ENCODE results near the gene GLO1.

The GLO1 gene

DNA sequence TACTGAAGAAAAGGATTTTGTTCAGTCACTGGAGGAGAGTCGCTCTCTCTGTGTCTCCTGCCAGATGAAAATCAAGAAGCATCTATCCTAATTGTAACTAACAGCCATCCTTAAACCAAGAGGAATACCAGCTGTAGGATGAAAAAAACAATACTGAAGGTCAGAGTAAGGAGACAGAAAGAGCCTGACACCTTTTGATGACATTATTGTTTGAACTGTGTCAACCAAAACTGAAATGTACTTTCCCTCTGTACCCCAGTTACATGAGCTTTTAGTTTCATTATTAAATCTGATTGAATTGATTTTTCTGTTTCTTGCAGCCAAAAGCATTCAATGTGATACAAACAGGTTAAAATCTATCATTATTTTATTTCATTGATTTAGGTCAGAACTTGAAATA, 46.0 kb downstream of the GLO1 start:
- DNase-seq = no peak

DNA sequence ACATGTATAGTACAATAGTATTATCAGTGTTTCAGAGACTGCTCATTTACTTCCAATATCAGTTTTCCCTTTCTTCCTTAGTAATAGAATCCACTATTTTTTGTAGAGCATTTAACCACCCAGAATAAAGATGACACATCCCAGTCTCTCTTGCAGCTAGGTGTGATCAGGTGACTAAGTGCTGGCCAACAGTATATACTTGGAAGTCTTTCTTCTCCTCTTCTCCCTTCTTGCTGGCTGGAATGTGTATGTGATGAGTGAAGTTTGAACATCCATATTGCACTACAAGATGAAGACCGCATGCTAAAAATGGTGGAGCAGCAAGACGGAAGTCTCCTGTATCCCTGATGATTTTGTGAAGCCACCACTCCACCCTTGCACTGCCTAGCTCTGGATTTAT, 48.7 kb downstream of the GLO1 start:
- DNase-seq = no peak

DNA sequence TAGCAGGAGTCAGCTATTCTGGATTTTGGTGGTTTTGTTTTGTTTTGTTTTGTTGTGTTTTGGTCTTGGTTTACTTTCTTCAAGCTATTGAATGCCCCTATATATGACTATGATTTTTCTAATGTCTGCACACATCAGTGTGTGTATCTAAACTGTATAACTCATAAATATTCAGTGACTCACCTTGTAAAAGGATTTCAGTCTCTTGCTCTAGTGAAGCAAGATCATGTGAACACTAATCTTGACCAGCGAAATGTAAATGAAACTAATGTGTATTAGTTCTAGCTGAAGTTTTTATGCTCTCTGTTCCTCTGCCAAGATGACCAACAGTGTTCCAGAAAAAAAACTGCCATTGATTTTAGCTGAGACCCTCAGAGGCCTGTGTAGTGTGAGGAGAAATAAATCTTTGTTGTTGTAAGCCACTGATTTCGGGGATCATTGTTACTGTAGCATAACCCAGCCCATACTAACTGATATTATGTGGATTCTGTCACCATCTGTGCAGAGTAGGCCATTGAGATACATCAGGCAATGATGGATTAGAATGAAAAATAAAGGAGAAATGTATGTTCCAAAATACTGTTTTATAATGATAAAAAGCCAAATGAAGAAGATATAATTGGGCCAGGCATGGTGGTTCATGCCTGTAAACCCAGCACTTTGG, 51.7 kb downstream of the GLO1 start:
- DNase-seq = no peak

DNA sequence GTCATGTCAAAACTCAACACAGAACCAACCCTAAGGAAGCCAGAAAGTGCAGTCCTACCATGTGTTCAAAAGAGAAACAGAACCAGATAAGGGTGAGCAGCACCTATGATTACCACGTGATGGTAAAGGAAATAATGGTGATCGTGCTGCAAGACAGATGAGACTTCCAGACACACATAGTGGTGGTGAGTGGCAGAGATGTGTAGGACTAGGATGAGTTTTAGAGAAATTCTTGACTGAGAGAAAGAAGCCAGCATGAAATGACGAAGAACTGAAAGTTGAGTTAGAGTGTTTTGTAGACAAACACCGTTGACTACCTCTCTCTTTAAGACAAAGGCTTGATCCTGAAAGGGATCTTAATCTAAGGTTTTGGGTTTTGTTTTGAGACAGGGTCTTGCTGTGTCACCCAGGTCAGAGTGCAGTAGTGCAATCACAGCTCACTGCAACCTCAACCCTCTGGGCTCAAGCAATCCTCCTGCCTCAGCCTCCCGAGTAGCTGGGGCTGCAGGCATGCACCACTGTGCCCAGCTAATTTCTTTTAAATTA, 52.7 kb downstream of the GLO1 start:
- no peak for DNase-seq

DNA sequence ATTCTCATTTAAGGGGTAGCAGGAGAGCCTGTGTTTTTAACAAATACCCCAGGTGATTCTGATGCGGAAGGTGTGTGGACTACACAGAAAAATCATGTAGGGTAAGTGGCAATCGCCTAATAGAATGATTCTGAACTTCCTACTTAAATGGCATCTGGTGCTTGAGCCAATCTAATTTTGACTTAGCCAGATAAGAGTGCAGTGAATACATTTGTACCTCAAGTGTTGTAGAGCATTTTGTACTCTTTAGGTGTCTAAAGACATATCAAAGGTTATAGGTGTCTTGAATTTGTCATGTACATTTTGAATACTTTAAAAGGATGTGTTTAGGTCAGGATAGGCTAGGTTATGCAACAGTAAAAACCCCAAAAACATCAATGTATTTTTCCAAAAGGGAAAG, 53.2 kb downstream of the GLO1 start:
- no peak for DNase-seq

DNA sequence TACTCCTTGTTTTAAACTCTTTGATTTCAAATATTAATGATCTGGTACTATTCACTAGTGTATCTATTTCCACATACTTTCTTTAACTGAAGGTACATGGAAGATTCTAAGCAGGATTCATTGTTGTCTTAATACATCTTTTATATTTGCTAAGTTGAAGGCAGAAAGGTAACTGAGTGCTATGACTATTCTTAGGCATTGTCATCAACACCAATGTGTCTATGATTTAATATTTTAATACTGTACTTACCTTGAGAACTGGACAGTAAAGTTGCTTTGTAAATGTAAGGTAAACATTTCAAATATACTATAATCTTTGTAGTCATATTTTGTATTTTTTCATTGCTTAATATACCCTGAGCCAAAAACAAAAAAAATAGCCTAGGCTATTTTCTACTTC, 54.3 kb downstream of the GLO1 start:
- no peak for DNase-seq

DNA sequence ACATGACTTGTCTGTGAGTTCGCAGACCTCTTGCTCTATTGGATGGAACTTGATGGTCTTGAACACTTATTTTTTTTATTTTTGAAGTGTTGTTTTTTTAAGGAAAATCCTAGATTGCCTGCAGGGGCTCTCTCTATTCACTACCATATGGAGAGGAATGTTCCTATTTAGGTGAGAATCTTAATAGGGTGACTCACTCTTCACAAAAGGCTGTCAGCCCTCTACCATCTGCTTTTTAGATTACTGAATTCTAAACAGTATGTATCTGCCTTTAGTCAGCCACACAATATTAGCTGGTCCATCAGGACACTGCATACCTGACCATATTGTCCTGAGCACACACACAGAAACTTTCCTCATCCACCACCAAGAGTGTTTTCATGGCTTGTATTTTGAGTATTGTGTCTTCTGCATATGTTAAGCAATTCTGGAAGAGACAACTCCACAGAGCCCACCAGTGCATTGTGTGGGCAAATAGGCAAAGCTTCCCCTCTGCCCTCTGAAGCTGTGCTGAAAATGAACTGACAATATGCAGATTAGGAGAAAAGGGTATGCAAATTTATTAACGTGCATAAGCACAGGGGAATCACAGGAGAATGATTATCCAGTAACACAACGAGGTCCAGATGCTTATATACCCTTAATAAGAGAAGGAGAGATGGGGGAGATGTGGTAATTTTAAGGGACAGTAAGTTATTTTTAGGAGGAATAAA, 56.6 kb downstream of the GLO1 start:
- DNase-seq = no peak

DNA sequence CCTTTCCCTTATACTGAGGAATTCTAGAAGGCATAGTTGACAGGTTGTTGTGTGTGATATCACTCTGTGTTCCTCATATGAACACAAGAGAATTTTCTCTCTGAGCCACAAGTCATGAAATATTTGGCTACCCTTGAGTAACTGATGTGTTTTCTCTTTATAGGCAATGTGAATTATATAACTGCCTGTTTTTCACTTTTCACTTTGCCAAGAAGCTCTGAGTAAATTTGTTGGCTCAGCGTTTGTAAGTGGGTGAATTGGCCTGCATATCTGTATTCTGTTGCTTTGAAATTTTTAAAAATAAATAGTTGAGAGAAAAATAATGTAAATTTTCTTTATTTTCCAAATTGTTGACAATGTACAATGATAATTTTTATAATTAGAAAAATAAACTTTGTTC, 58.0 kb downstream of the GLO1 start:
- DNase-seq = no peak

DNA sequence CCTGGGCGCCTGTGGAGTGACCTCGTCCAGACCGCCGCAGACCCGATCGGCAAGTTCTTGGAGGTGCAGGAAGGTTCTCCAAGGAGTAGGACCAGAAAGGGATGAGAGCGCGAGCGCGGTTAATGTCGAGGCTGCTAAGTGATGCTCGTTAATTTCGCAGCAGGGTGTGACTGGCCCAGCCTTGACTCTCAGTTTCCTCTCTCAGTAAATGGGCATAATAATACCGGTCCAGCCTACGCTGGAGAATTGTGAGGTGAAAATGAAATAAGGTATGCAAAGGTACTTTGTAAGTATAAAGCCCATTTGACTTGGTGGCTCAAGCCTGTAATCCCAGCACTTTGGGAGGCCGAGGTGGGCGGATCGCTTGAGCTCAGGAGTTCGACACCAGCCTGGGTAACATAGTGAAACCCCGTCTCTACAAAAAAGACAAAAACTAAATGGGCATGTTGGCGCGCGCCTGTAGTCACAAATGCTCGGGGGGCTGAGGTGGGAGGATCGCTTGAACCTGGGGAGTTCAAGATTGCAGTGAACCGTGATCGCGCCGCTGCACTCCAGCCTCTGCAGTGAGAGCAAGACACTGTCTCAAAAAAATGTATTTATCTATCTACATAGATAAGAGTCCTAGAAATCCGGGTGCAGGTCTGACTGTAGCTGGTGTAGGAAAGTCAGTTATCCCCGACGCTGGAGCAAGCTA, 62.6 kb downstream of the GLO1 start:
- no peak for DNase-seq

DNA sequence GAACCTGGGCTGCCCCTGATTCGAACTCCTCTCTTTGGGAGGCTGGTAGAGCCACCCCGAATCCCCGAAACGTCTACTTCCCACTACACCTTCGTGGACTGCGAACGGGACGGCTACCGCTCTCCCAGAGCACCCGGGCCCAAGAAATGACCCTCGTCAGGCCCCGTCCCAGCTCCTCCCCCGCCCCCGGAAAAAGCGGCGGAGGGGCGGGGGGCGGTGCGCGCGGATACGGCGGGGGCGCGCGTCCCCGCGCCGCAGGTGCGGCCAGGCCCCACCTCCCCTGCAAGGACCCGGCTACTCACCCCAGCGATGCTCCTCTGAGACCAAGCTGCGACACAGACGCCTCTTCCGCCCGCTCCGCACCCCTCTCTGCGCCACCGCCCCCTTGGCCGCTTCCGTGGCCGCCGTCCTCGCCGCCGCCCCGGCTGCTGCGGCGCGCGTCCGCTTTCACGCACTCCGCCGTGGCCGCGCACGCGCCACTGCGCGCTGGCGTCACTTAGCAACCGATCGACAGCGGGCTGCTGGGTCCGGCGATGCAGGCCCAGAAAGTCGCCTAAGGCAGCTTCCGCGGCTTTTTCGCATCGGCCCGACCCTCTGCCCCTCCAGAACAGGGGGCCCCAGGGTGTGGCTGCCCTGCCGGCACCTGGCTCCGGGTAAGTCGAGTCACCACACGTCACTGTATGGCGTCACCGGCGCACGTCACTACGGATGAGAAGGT, 63.3 kb downstream of the GLO1 start, which contains the start of gene BTBD9:
BTBD9 (minus strand) TSS at position 432 of the 718 bp plus-strand sequence.
- DNase-seq = peak; percentile 80

DNA sequence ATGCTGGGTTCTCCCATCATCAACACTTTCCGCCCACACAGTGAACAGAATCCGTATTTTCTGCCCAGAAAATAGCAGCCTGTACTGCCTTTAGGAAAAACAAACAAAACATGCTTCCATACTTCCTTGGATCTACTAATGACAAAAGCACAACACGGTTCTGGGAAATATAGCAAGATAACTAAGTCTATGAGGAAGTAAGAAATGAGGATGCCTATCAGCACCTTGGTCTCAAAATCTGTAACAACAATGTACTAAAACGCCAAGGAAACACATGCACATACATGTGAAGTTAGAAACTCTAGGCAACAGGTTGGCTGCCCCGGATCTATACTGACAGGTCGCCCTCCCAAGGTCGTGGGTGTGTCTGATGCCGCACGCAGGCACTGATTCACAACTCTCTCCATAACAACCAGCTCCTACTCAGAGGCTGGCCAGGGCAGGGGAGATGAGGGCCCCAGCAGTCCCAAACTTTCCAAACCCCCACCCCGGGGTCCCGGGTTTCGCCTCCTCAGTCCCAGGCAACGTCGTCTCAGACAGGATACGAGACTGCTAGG, 63.9 kb downstream of the GLO1 start:
- DNase-seq = no peak

DNA sequence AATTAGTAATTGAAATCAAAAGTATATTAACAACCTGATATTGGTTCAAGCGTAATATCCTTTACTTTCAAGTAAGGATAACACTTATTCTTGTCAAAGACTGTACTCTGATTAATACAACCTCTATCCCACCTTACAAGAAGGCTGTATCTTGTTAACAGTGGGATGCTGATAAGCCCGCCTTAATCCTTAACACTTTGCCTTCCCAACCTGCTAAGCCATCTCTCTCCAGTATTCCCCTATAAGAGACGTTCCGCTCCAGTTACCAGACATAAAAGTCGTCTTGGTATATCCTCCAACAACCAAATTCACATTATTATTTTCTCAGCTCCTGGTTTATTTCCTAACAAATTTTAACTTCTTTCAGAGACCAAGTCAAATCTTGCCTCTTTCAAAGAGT, 65.2 kb downstream of the GLO1 start:
- no peak for DNase-seq

DNA sequence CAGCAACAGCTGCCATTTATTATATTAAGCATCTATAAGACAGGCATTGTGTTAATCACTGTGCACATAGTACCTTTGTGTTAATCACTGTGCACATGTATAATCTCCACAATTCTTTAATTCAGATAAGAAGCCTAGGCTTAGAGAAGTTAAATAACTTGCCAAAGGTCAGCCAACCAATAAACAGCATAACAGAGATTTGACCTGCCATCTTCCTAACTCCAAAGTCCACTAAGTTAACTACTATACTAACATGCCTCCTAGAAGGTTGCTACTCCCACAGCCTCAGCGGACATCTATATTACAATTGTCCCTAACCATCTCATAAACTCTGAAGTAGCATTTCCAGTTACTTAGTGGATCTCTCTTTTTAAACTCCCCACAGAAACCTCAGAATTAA, 66.9 kb downstream of the GLO1 start:
- DNase-seq = no peak

DNA sequence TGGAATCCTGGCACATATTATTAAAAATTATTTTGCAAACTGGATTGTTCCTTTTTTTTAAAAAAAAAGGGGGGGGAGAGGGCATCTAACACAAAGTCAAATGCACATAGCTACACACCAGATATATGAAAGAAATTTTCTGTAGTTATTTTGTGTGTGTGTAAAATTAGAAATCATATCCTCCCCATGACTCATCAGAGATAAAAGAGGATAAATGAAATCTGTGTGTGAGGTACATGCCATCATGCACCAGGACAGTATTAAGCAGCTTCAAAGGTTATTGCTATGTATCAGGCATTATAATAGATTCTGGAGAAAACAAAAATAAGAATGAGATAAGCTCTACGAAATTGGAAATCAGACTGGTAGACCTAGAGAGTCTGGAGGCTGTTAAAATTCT, 68.4 kb downstream of the GLO1 start:
- DNase-seq = no peak

DNA sequence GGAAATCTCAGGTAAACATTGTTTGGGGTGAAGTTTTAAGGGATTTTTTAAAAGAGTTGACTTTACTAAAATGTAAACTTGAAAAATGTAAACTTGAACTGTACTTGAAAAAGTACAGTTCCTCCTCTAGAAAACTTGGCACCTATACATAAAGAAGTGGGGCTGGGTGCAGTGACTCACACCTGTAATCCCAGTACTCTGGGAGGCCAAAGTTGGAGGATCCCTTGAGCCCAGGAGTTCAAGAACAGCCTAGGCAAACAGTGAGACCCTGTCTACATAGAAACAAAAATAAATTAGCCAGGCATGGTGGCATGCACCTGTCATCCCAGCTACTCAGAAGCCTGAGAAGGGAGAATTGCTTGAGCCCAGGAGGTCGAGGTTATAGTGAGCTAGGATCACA, 70.5 kb downstream of the GLO1 start:
- no peak for DNase-seq

DNA sequence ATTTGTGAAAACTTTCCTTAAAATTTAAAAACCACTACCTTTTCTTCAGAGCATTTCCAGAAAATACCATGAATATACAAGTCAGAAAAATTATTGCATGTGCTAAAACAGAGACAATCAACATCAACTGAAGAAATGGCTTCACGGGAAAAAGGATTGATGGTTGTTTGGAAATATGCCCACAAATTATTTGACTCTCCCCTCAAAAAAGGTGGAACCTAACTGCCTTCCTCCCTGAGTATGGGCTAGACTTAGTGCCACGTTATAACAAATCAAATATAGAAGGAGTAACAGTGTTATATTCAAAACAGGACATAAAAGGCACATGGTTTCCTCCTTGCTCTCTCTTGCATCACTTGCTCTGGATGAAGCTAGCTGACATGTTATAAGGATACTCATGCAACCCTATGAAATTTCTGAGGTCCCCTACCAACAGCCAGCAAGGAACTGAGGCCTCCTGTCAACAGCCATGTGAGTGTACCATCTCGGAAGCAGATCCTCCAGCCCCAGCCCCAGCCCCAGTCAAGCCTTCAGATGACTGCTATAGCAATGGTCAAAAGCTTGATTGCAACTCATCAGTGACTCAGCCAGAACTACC, 71.7 kb downstream of the GLO1 start:
- no peak for DNase-seq

Measured in midbrain (tissue), 1 donor.